ENCODE measurements around the gene ATXN2. TPM values are rescaled to one million over a fixed set of nuclear protein-coding genes. Genes with fewer than 3 reads are reported as not detected.

ATXN2 gene
- total and polyA plus RNA-seq, 9 of the 15 experiments (the other 6 are each of a cell fraction or from before 2014, with no cell fraction given): 16.8 to 67.8 (median 29.3) TPM

GRCh38 chr12:111412007-111412829 is 186.9 kb downstream of the ATXN2 start (continued):
- TF ChIP-seq PTRF (tag; IDR thresholded peaks at IDR 0.05): no peak
- no peak for TF ChIP-seq BDP1 (IDR thresholded peaks at IDR 0.05; ENCODE audit: insufficient read depth, insufficient read length)
- TF ChIP-seq SUPT5H (IDR thresholded peaks at IDR 0.05): no peak
- TF ChIP-seq ZNF717 (CRISPR knock-in tag; IDR thresholded peaks at IDR 0.05): no peak
- no peak for TF ChIP-seq NRF1 (conservative IDR thresholded peaks at IDR 0.05 in 1 of 2, IDR thresholded peaks at IDR 0.05 in 1 of 2)
- TF ChIP-seq ZNF592 (IDR thresholded peaks at IDR 0.05): peak; percentile 75
- no peak for TF ChIP-seq PHF8 (IDR thresholded peaks at IDR 0.05; ENCODE audit: borderline replicate concordance, low read length)
- TF ChIP-seq E2F6 (IDR thresholded peaks at IDR 0.05; ENCODE audit: borderline replicate concordance in 1 of 2, extremely low read depth in 1 of 2, insufficient read depth in 1 of 2, insufficient read length in 1 of 2, low read depth in 1 of 2, low read length in 1 of 2, poor library complexity in 1 of 2, severe bottlenecking in 1 of 2): peak in 1 of 2 experiments; percentile 54
- TF ChIP-seq E4F1 (CRISPR knock-in tag; IDR thresholded peaks at IDR 0.05; ENCODE audit: borderline replicate concordance): no peak

All from K562 (cell line).